Measurements from ENCODE around the gene FOXO3.
"Not testable (repeated sequence)": the region's sequence is repeated elsewhere in the genome, so short reads cannot be mapped to it uniquely, and the experiment has no call there.

Gene FOXO3

GRCh38 chr6:108681721-108682120, 121.0 kb downstream of the FOXO3 start:
- H3K27me3 Mint-ChIP-seq; H3K4me3 Mint-ChIP-seq; intact Hi-C loops (cut with micrococcal nuclease); H3K9me3 Mint-ChIP-seq; H3K27ac Mint-ChIP-seq: not testable (repeated sequence)
- H3K36me3 Mint-ChIP-seq (ENCODE audit: low read depth): peaks cover 31% of the 10 kb centered on the region
- H3K4me1 Mint-ChIP-seq (ENCODE audit: low read depth): peaks cover 11% of the 10 kb centered on the region

GRCh38 chr6:108682383-108683119, 121.8 kb downstream of the FOXO3 start:
- peaks cover 38% of the 10 kb centered on the region for H3K36me3 Mint-ChIP-seq (ENCODE audit: low read depth)
- H3K4me3 Mint-ChIP-seq; intact Hi-C loops (cut with micrococcal nuclease); H3K27ac Mint-ChIP-seq; H3K9me3 Mint-ChIP-seq; H3K27me3 Mint-ChIP-seq: not testable (repeated sequence)
- peaks cover 13% of the 10 kb centered on the region for H3K4me1 Mint-ChIP-seq (ENCODE audit: low read depth)

GRCh38 chr6:108683976-108684375, 123.3 kb downstream of the FOXO3 start:
- intact Hi-C loops (cut with micrococcal nuclease); H3K27me3 Mint-ChIP-seq; H3K9me3 Mint-ChIP-seq; H3K27ac Mint-ChIP-seq; H3K4me3 Mint-ChIP-seq: not testable (repeated sequence)
- H3K36me3 Mint-ChIP-seq (ENCODE audit: low read depth): peaks cover 38% of the 10 kb centered on the region
- H3K4me1 Mint-ChIP-seq (ENCODE audit: low read depth): peaks cover 18% of the 10 kb centered on the region

- peaks cover 35% of the 10 kb centered on the region for H3K36me3 Mint-ChIP-seq (ENCODE audit: low read depth)
- peaks cover 27% of the 10 kb centered on the region for H3K4me1 Mint-ChIP-seq (ENCODE audit: low read depth)
- H3K4me3 Mint-ChIP-seq: no peak overlapping the region
- no peaks in the 10 kb centered on the region for H3K27me3 Mint-ChIP-seq
- intact Hi-C loops (cut with micrococcal nuclease): no loop called here
- no peak overlapping the region for H3K27ac Mint-ChIP-seq
- H3K9me3 Mint-ChIP-seq: no peaks in the 10 kb centered on the region
Observed at GRCh38 chr6:108684771-108685329, 124.1 kb downstream of the FOXO3 start.

GRCh38 chr6:108685970-108686369, 125.3 kb downstream of the FOXO3 start:
- Mint-ChIP-seq H3K36me3 (ENCODE audit: low read depth) (peaks cover 26% of the 10 kb centered on the region), H3K9me3 (no peaks in the 10 kb centered on the region), H3K27me3 (no peaks in the 10 kb centered on the region), H3K4me3 (no peak overlapping the region), H3K27ac (no peak overlapping the region), H3K4me1 (ENCODE audit: low read depth) (peaks cover 35% of the 10 kb centered on the region)
- intact Hi-C loops (cut with micrococcal nuclease): no loop called here

GRCh38 chr6:108686896-108687295, 126.2 kb downstream of the FOXO3 start:
- Mint-ChIP-seq H3K4me3 (no peak overlapping the region), H3K9me3 (no peaks in the 10 kb centered on the region), H3K4me1 (ENCODE audit: low read depth) (peaks cover 37% of the 10 kb centered on the region), H3K27ac (no peak overlapping the region), H3K27me3 (no peaks in the 10 kb centered on the region), H3K36me3 (ENCODE audit: low read depth) (peaks cover 26% of the 10 kb centered on the region)
- intact Hi-C loops (cut with micrococcal nuclease): no loop called here

GRCh38 chr6:108687921-108688320, 127.2 kb downstream of the FOXO3 start:
- Mint-ChIP-seq H3K27ac (no peak overlapping the region), H3K27me3 (no peaks in the 10 kb centered on the region), H3K36me3 (ENCODE audit: low read depth) (peaks cover 26% of the 10 kb centered on the region), H3K9me3 (no peaks in the 10 kb centered on the region), H3K4me3 (no peak overlapping the region), H3K4me1 (ENCODE audit: low read depth) (peaks cover 37% of the 10 kb centered on the region)
- intact Hi-C loops (cut with micrococcal nuclease): no loop called here

GRCh38 chr6:108689272-108690161, 128.8 kb downstream of the FOXO3 start:
- no peaks in the 10 kb centered on the region for H3K27me3 Mint-ChIP-seq
- H3K27ac Mint-ChIP-seq: no peak overlapping the region
- H3K9me3 Mint-ChIP-seq: no peaks in the 10 kb centered on the region
- H3K36me3 Mint-ChIP-seq (ENCODE audit: low read depth): peaks cover 26% of the 10 kb centered on the region
- intact Hi-C loops (cut with micrococcal nuclease): no loop called here
- no peak overlapping the region for H3K4me3 Mint-ChIP-seq
- H3K4me1 Mint-ChIP-seq (ENCODE audit: low read depth): peaks cover 37% of the 10 kb centered on the region

GRCh38 chr6:108690326-108691049, 129.8 kb downstream of the FOXO3 start:
- Mint-ChIP-seq H3K9me3 (no peaks in the 10 kb centered on the region), H3K27me3 (no peaks in the 10 kb centered on the region), H3K27ac (no peak overlapping the region), H3K36me3 (ENCODE audit: low read depth) (peaks cover 25% of the 10 kb centered on the region), H3K4me1 (ENCODE audit: low read depth) (peaks cover 37% of the 10 kb centered on the region), H3K4me3 (no peak overlapping the region)
- intact Hi-C loops (cut with micrococcal nuclease): no loop called here

- no peak overlapping the region for H3K27ac Mint-ChIP-seq
- H3K4me1 Mint-ChIP-seq (ENCODE audit: low read depth): peaks cover 22% of the 10 kb centered on the region
- no peaks in the 10 kb centered on the region for H3K9me3 Mint-ChIP-seq
- no peak overlapping the region for H3K4me3 Mint-ChIP-seq
- no peaks in the 10 kb centered on the region for H3K27me3 Mint-ChIP-seq
- H3K36me3 Mint-ChIP-seq (ENCODE audit: low read depth): peaks cover 6% of the 10 kb centered on the region
- intact Hi-C loops (cut with micrococcal nuclease): no loop called here
Observed at GRCh38 chr6:108693430-108694154, 132.9 kb downstream of the FOXO3 start.

- no peak overlapping the region for H3K27ac Mint-ChIP-seq
Observed at GRCh38 chr6:108694816-108695215, 134.1 kb downstream of the FOXO3 start.

GRCh38 chr6:108697561-108698161, 136.9 kb downstream of the FOXO3 start:
- peaks cover 20% of the 10 kb centered on the region for H3K9me3 Mint-ChIP-seq
- intact Hi-C loops (cut with micrococcal nuclease): no loop called here
- H3K4me3 Mint-ChIP-seq: no peak overlapping the region
- H3K27me3 Mint-ChIP-seq: no peaks in the 10 kb centered on the region
- H3K27ac Mint-ChIP-seq: no peak overlapping the region
- H3K36me3 Mint-ChIP-seq (ENCODE audit: low read depth): no peaks in the 10 kb centered on the region
- no peaks in the 10 kb centered on the region for H3K4me1 Mint-ChIP-seq (ENCODE audit: low read depth)

More at GRCh38 chr6:108694816-108695215, 134.1 kb downstream of the FOXO3 start:
- intact Hi-C loops (cut with micrococcal nuclease): no loop called here
- no peak overlapping the region for H3K4me3 Mint-ChIP-seq
- H3K4me1 Mint-ChIP-seq (ENCODE audit: low read depth): peaks cover 11% of the 10 kb centered on the region
- no peaks in the 10 kb centered on the region for H3K36me3 Mint-ChIP-seq (ENCODE audit: low read depth)
- H3K27me3 Mint-ChIP-seq: no peaks in the 10 kb centered on the region
- no peaks in the 10 kb centered on the region for H3K9me3 Mint-ChIP-seq

All from dendritic cell treated with granulocyte-macrophage colony-stimulating factor and Interleukin-4, amounts not matched to agents 40 ng/mL and 50 ng/mL, for 4 days (primary cell).